Activated naive CD4-positive, alpha-beta T cell treated with anti-CD3 and anti-CD28 coated beads, Interleukin-2, amount 50 U/mL, for 72 hours (primary cell): ENCODE data around the gene GRB2. TPM values are rescaled to one million over a fixed set of nuclear protein-coding genes. Genes with fewer than 3 reads are reported as not detected.
"Not testable (repeated sequence)": the region's sequence is repeated elsewhere in the genome, so short reads cannot be mapped to it uniquely, and the experiment has no call there.

ENCODE experiments used
- ATAC-seq, 2 donors: fragments of 150-1000 bp; cut with Tn5 transposase; 2 replicates each; pipeline ENCODE4 v1.10.0; 2021; ENCODE audit warnings: mild to moderate bottlenecking in 2 of 2, moderate library complexity in 2 of 2
- DNase-seq, 2 donors: peaks; one replicate each; pipeline ENCODE4 v3.0.0; 2021 to 2022; ENCODE audit warnings: low spot score in 2 of 2
- H3K27ac Mint-ChIP-seq, 2 donors: one replicate each; pipeline ENCODE4 v1.8.0; 2022; ENCODE audit warnings: mild to moderate bottlenecking in 2 of 2, mixed read lengths in 2 of 2
- H3K36me3 Mint-ChIP-seq, 2 donors: one replicate each; pipeline ENCODE4 v1.8.0; 2022; ENCODE audit warnings: mixed read lengths in 2 of 2
- H3K9me3 Mint-ChIP-seq, 2 donors: one replicate each; pipeline ENCODE4 v1.8.0; 2022; ENCODE audit warnings: mixed read lengths in 2 of 2
- total RNA-seq, 2 donors: library from RNA; stranded (reverse); gene quantifications; one replicate each; pipeline ENCODE4 v1.2.3, GENCODE V29; 2022

Gene GRB2
- total RNA-seq, 2 donors from 2014 or later: 163 to 180 TPM

GRCh38 chr17:75373280-75373679 is 32.2 kb downstream of the GRB2 start:
- H3K27ac Mint-ChIP-seq: no peak overlapping the region
- no peak for DNase-seq
- H3K9me3 Mint-ChIP-seq: no peaks in the 10 kb centered on the region
- H3K36me3 Mint-ChIP-seq: peaks cover 0 to 29% of the 10 kb centered on the region in 2 donors
- ATAC-seq: no peak

DNA sequence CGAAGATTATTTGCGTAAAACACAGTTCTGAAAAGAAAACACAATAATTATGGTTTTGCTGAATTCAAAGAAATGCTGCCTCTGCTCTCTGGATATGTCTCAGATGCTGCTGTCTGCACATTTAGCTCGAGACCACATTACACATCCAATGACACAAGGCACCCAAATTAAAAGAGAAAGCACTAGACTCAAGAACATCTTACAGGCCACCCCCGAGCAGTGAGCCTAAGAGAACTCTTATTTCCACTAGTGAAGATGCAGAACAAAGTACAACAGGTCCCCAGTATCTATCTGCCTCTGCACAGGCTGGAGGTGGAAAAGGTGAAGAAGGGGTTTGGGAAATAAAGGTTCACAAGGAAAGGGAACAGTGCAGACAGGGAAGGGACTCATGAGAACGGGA is 33.5 kb downstream of the GRB2 start:
- Mint-ChIP-seq H3K9me3 (no peaks in the 10 kb centered on the region), H3K27ac (peak overlapping the region; percentile 73 to 94), H3K36me3 (peaks cover 0 to 25% of the 10 kb centered on the region in 2 donors)
- DNase-seq: peak in 1 of 2 donors; percentile 20
- ATAC-seq: peak; percentile 61 to 89

- Mint-ChIP-seq H3K27ac (peak overlapping the region; percentile 73 to 94), H3K9me3 (no peaks in the 10 kb centered on the region), H3K36me3 (peaks cover 0 to 25% of the 10 kb centered on the region in 2 donors)
- no peak for DNase-seq
- peak in 1 of 2 donors; percentile 17 for ATAC-seq
These were observed 34.1 kb downstream of the GRB2 start for GRCh38 chr17:75371339-75371738.

DNA sequence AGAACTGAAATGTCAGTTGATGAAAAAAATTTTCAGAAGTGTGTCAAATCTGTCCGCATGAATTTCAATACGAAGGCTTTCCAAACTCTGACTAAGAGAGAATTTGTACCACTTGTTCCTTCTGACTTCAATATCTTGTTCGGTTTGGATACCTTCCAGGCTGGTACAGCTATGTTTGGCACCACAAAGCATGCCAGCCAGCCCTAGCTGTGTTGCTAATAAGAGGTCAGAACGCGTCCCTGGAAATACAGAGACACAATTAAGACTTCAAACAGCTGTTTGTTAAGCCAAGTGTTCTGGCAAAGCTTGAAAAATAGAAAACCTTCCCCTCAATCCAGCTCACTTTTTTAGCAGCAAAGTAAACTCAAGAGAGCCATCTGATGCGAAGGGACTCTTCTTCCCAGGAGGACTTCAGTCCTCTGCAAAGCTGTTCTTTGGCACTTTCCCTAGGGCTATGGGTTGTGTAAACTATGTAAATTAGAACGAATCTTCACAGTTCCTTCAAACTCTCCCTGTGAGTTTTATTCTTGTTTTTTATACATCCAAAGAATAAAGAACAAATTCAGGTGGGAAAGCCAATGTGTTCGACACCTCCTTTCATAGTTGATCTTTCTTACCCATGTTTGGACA is 35.1 kb downstream of the GRB2 start:
- H3K9me3 Mint-ChIP-seq: no peaks in the 10 kb centered on the region
- ATAC-seq: no peak
- H3K36me3 Mint-ChIP-seq: peaks cover 0 to 24% of the 10 kb centered on the region in 2 donors
- peak overlapping the region in 1 of 2 donors; percentile 5 for H3K27ac Mint-ChIP-seq
- no peak for DNase-seq

DNA sequence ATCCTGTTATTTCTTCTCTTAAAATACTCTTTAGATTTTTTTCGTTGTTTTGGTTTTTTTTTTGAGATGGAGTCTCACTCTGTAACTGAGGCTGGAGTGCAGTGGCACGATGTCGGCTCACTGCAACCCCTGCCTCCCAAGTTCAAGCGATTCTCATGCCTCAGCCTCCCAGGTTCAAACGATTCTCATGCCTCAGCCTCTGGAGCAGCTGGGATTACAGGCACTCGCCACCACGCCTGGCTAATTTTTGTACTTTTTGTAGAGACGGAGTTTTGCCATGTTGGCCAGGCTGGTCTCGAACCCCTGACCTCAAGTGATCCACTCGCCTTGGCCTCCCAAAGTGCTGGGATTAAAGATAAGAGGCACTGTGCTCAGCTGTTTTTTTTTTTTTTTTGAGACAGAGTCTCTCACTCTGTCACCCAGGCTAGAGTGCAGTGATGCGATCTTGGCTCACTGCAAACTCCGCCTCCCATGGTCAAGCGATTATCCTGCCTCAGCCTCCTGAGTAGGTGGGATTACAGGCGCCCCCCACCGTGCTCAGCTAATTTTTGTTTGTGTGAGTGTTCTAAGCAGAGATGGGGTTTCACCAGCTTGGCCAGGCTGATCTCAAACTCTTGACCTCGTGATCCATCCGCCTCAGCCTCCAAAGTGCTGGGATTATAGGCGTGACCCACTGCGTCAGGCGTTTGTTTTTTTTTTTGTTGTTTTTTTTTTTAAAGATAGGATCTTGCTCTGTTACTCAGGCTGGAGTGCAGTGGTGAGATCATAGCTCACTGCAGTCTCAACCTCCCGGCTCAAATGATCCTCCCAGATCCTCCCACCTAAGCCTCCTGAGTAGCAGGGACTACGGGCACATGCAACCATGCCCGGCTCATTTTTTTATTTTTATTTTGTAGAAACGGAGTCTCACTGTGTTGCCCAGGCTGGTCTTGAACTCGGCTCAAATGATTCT is 37.4 kb downstream of the GRB2 start:
- not testable (repeated sequence) for ATAC-seq, DNase-seq, H3K9me3 Mint-ChIP-seq
- H3K27ac Mint-ChIP-seq: peak overlapping the region; percentile 80 to 87
- H3K36me3 Mint-ChIP-seq: peaks cover 0 to 26% of the 10 kb centered on the region in 2 donors

- H3K9me3 Mint-ChIP-seq: no peaks in the 10 kb centered on the region
- DNase-seq (no peak), ATAC-seq (peak; percentile 71 to 84)
- peaks cover 0 to 26% of the 10 kb centered on the region in 2 donors for H3K36me3 Mint-ChIP-seq
- peak overlapping the region; percentile 80 to 85 for H3K27ac Mint-ChIP-seq
These were observed 38.2 kb downstream of the GRB2 start for GRCh38 chr17:75367312-75367711.

DNA sequence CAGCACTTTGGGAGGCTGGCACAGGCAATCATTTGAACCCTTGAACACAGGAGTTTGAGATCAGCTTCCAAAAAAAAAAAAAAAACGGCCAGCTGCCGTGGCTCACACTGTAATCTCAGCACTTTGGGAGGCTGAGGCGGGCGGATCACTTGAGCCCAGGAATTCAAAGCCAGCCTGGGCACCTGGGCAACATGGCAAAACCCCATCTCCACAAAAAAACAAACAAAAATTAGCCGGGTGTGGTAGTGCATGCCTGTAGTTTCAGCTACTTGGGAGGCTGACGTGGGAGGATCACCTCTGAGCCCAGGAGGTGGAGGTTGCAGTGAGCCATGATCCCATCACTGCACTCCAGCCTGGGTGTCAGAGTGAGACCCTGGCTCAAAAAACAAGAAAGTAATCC is 39.0 kb downstream of the GRB2 start:
- H3K36me3 Mint-ChIP-seq: peaks cover 0 to 24% of the 10 kb centered on the region in 2 donors
- ATAC-seq: no peak
- H3K27ac Mint-ChIP-seq: no peak overlapping the region

GRCh38 chr17:75365931-75366275 is 39.6 kb downstream of the GRB2 start:
- no peaks in the 10 kb centered on the region for H3K9me3 Mint-ChIP-seq
- peak overlapping the region; percentile 47 to 57 for H3K27ac Mint-ChIP-seq
- ATAC-seq: no peak

More for the DNA sequence above, 39.0 kb downstream of the GRB2 start:
- no peak for DNase-seq
- H3K9me3 Mint-ChIP-seq: no peaks in the 10 kb centered on the region

DNA sequence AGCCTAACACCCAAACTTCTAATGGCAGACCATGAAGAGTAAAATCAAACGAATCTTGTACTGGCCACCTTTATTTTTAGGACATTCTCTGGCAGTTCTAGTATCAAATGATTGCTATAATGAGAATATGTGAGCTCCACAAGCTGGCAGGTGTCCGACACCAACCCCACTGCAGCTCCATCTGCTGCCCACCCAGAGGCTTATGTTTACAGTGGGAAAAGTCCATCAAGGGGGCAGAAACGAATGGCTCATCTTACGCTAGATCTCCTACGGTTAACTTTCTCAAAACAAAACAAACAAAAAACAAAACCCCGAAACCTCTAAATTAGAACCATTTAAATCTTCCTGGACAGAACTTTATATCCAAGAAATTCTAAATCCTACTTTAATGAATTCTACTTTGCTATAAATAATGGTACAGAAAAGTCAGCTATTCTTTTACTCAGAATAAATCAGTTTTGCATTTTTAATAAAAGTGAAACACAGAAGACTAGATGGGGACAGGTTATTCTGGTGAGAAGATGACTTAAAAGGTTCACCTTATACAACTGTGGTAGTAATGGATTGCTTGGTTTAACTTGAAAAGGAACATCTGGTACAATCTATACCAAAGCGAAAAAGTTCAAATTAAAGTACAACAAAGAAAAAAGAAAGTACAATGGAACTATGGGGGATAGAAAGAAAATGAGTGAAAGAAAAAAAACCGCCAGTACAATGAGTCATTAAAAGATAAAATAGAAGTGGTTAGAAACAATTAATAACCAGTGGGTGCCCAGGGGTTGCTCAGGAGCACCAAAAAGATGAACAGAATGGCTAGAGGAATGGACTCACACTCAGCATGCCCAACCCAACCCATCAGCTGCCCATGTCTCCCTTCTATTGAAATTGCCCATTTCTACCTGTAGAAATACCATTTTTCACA is 40.2 kb downstream of the GRB2 start:
- no peak for DNase-seq
- H3K27ac Mint-ChIP-seq: peak overlapping the region; percentile 45 to 57

More at GRCh38 chr17:75365931-75366275, 39.6 kb downstream of the GRB2 start:
- peaks cover 0 to 20% of the 10 kb centered on the region in 2 donors for H3K36me3 Mint-ChIP-seq
- DNase-seq: no peak

DNA sequence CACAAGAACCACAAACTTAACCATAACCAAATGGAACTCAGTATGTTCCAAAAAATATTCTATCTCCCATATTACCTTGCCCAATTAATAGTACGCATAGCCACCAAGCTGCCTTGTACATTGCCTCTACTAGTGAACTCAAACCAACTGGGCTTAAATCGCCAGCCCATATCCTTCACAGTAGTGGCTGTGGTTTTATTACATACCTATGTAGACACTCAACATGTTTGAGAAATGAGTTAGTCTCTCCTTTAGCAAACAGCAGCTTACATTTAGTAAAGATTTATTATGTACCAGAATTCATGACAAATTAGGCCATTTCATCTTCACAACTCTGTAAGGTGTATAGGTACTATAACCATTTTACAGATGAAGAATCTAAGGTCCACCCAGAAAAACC is 41.4 kb downstream of the GRB2 start:
- no peak for ATAC-seq

More for the DNA sequence above, 40.2 kb downstream of the GRB2 start:
- Mint-ChIP-seq H3K9me3 (no peaks in the 10 kb centered on the region), H3K36me3 (peaks cover 0 to 20% of the 10 kb centered on the region in 2 donors)
- peak; percentile 50 to 61 for ATAC-seq

DNA sequence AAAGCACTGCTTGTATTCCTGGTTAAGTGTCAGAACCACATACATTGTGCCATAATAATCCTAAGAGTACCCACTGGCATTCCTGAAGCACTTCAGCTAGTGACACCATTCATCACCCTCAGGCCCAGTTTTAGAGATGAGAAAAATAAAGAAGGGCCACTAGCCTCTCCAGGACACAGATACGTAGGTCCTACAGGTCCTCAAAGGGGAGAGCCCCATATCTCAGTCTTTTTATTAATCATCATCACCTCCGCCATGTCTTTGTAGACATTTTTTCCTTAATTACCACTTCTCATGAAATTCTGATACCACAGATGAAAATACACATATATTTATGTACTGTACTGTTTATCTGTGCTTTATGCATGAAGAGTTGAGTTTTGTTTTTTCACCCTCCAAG is 43.5 kb downstream of the GRB2 start:
- Mint-ChIP-seq H3K27ac (no peak overlapping the region), H3K9me3 (no peaks in the 10 kb centered on the region), H3K36me3 (peaks cover 0 to 17% of the 10 kb centered on the region in 2 donors)
- DNase-seq (no peak), ATAC-seq (peak in 1 of 2 donors; percentile 55)

More for the DNA sequence above, 41.4 kb downstream of the GRB2 start:
- no peak for DNase-seq
- peaks cover 0 to 19% of the 10 kb centered on the region in 2 donors for H3K36me3 Mint-ChIP-seq
- H3K9me3 Mint-ChIP-seq: no peaks in the 10 kb centered on the region
- H3K27ac Mint-ChIP-seq: no peak overlapping the region

- Mint-ChIP-seq H3K27ac (peak overlapping the region; percentile 27 to 40), H3K9me3 (no peaks in the 10 kb centered on the region), H3K36me3 (peaks cover 0 to 23% of the 10 kb centered on the region in 2 donors)
- no peak for ATAC-seq
- DNase-seq: no peak
These were observed 44.1 kb downstream of the GRB2 start for GRCh38 chr17:75361344-75361743.

DNA sequence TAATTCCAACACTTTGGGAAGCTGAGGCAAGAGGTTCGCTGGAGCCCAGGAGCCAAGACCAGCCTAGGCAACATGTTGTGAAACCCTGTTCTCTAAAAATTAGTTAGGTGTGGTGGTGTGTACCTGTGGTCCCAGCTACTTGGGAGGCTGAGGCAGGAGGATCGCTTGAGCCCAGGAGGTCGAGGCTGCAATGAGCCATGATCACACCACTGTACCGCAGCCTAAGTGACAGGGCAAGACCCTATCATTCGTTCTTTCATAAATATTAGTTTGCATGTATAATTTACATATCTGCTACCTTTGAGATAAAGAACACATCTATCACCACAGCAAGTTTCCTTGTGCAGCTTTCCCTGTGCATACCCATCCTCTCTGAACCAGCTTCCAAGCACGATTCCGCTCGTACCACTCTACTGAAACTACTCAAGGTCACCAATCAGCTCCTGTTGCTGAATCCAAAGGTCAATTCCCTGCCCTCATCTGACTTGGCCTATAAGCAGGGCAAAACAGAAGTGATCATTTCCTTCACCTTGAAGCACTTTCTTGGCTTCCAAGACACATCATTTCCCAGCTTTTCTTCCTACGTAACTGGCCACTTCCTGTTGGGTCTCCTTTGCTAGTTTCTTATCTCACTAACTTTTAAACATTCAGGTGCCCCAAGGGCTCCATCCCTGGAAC is 49.1 kb downstream of the GRB2 start:
- Mint-ChIP-seq H3K27ac (peak overlapping the region; percentile 1 to 48), H3K36me3 (peaks cover 5 to 27% of the 10 kb centered on the region in 2 donors), H3K9me3 (peaks cover 3 to 4% of the 10 kb centered on the region in 2 donors)
- ATAC-seq (peak in 1 of 2 donors; percentile 41), DNase-seq (no peak)

- Mint-ChIP-seq H3K27ac (no peak overlapping the region), H3K9me3 (peaks cover 3 to 4% of the 10 kb centered on the region in 2 donors), H3K36me3 (peaks cover 5 to 27% of the 10 kb centered on the region in 2 donors)
- DNase-seq: no peak
- no peak for ATAC-seq
These were observed 52.3 kb downstream of the GRB2 start for GRCh38 chr17:75353176-75353575.

GRCh38 chr17:75352079-75352569 is 53.4 kb downstream of the GRB2 start:
- Mint-ChIP-seq H3K36me3 (peaks cover 5 to 26% of the 10 kb centered on the region in 2 donors), H3K9me3 (peaks cover 3 to 4% of the 10 kb centered on the region in 2 donors), H3K27ac (peak overlapping the region in 1 of 2 donors; percentile 53)
- DNase-seq (no peak), ATAC-seq (no peak)
